Esophagus mucosa (tissue), 1 donor: ENCODE data around the gene HDAC9. TPM values are rescaled to one million over a fixed set of nuclear protein-coding genes. Genes with fewer than 3 reads are reported as not detected.

Experiments used
- ATAC-seq: fragments of 200-7000 bp; cut with Tn5 transposase; one replicate; pipeline ENCODE4 v1.9.1; 2020
- total RNA-seq: library from RNA; stranded (reverse); gene quantifications from one replicate; pipeline ENCODE4 v1.2.4, GENCODE V29; 2023
- donor health status: DM: yes; HTN: yes; CAD: no.

HDAC9 gene
- total RNA-seq, 1 donor from 2014 or later: 2.4 TPM

GRCh38 chr7:18796216-18796615 lies 300.7 kb downstream of the HDAC9 start:
- ATAC-seq: no peak

GRCh38 chr7:18798088-18798906 lies 302.7 kb downstream of the HDAC9 start:
- ATAC-seq: no peak

GRCh38 chr7:18799899-18800298 lies 304.4 kb downstream of the HDAC9 start:
- no peak for ATAC-seq

GRCh38 chr7:18803923-18804322 lies 308.4 kb downstream of the HDAC9 start:
- no peak for ATAC-seq

- no peak for ATAC-seq
Measured at GRCh38 chr7:18806177-18806576, 310.6 kb downstream of the HDAC9 start.

GRCh38 chr7:18808026-18808425 lies 312.5 kb downstream of the HDAC9 start:
- ATAC-seq: no peak

GRCh38 chr7:18815261-18815960 lies 319.9 kb downstream of the HDAC9 start:
- no peak for ATAC-seq

GRCh38 chr7:18820981-18821380 lies 325.4 kb downstream of the HDAC9 start:
- no peak for ATAC-seq

GRCh38 chr7:18821554-18821953 lies 326.0 kb downstream of the HDAC9 start:
- ATAC-seq: no peak

GRCh38 chr7:18824157-18824556 lies 328.6 kb downstream of the HDAC9 start:
- no peak for ATAC-seq

- ATAC-seq: no peak
Measured at GRCh38 chr7:18828260-18828993, 332.9 kb downstream of the HDAC9 start.

- no peak for ATAC-seq
Measured at GRCh38 chr7:18828994-18829857, 333.7 kb downstream of the HDAC9 start.

GRCh38 chr7:18829858-18830285 lies 334.3 kb downstream of the HDAC9 start:
- no peak for ATAC-seq

- peak; percentile 61 for ATAC-seq
Measured at GRCh38 chr7:18831419-18831818, 335.9 kb downstream of the HDAC9 start.

GRCh38 chr7:18831943-18832342 lies 336.4 kb downstream of the HDAC9 start:
- ATAC-seq: peak; percentile 96

- no peak for ATAC-seq
Measured at GRCh38 chr7:18834577-18834976, 339.0 kb downstream of the HDAC9 start.

GRCh38 chr7:18835001-18835690 lies 339.6 kb downstream of the HDAC9 start:
- ATAC-seq: no peak

GRCh38 chr7:18843979-18844378 lies 348.4 kb downstream of the HDAC9 start:
- no peak for ATAC-seq

GRCh38 chr7:18844735-18845134 lies 349.2 kb downstream of the HDAC9 start:
- no peak for ATAC-seq

GRCh38 chr7:18845700-18846099 lies 350.2 kb downstream of the HDAC9 start:
- no peak for ATAC-seq

- ATAC-seq: no peak
Measured at GRCh38 chr7:18846765-18847215, 351.2 kb downstream of the HDAC9 start.

GRCh38 chr7:18849130-18849529 lies 353.6 kb downstream of the HDAC9 start:
- ATAC-seq: no peak
